Neural crest cell (in vitro differentiated cells): ENCODE data around the gene TLCD1. TPM values are rescaled to one million over a fixed set of nuclear protein-coding genes. Genes with fewer than 3 reads are reported as not detected.

Experiments used
- DNase-seq: peaks from one replicate; pipeline ENCODE4 v3.0.0; 2021; ENCODE audit warnings: low read depth, mixed read lengths, low spot score
- H3K27ac Mint-ChIP-seq: one replicate; pipeline ENCODE4 v1.8.0; 2021; ENCODE audit warnings: mild to moderate bottlenecking, mixed read lengths; ENCODE audit not compliant: unreplicated experiment
- H3K27me3 Mint-ChIP-seq: 2 replicates; pipeline ENCODE4 v1.8.0; 2021; ENCODE audit warnings: low read depth, mild to moderate bottlenecking, mixed read lengths
- H3K36me3 Mint-ChIP-seq: 2 replicates; pipeline ENCODE4 v1.8.0; 2021; ENCODE audit warnings: low read depth, mild to moderate bottlenecking, mixed read lengths
- H3K4me1 Mint-ChIP-seq: 2 replicates; pipeline ENCODE4 v1.8.0; 2021; ENCODE audit warnings: mixed read lengths
- H3K4me3 Mint-ChIP-seq: one replicate; pipeline ENCODE4 v1.8.0; 2021; ENCODE audit warnings: mild to moderate bottlenecking, mixed read lengths
- H3K9me3 Mint-ChIP-seq: 2 replicates; pipeline ENCODE4 v1.8.0; 2021; ENCODE audit warnings: mixed read lengths
- total RNA-seq: library from RNA; stranded (reverse); gene quantifications from 2 replicates; pipeline ENCODE4 v1.2.1, GENCODE V29; 2021
- TF ChIP-seq, protein P1 (sequence below): fragments of 200-600 bp; sonication (generic); conservative IDR thresholded peaks from 2 replicates; pipeline ENCODE4 v1.5.0; 2021; ENCODE audit warnings: antibody characterized with exemption, mild to moderate bottlenecking

TLCD1 gene
- total RNA-seq, 1 donor from 2014 or later: 6.1 TPM

GRCh38 chr17:28684963-28685362, 41.1 kb downstream of the TLCD1 start:
- TF ChIP-seq, protein P1, sequence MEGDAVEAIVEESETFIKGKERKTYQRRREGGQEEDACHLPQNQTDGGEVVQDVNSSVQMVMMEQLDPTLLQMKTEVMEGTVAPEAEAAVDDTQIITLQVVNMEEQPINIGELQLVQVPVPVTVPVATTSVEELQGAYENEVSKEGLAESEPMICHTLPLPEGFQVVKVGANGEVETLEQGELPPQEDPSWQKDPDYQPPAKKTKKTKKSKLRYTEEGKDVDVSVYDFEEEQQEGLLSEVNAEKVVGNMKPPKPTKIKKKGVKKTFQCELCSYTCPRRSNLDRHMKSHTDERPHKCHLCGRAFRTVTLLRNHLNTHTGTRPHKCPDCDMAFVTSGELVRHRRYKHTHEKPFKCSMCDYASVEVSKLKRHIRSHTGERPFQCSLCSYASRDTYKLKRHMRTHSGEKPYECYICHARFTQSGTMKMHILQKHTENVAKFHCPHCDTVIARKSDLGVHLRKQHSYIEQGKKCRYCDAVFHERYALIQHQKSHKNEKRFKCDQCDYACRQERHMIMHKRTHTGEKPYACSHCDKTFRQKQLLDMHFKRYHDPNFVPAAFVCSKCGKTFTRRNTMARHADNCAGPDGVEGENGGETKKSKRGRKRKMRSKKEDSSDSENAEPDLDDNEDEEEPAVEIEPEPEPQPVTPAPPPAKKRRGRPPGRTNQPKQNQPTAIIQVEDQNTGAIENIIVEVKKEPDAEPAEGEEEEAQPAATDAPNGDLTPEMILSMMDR: no peak
- Mint-ChIP-seq H3K27me3 (no peaks in the 10 kb centered on the region), H3K4me3 (no peak overlapping the region), H3K4me1 (no peaks in the 10 kb centered on the region), H3K36me3 (peaks cover 34% of the 10 kb centered on the region), H3K27ac (no peak overlapping the region), H3K9me3 (no peaks in the 10 kb centered on the region)
- DNase-seq: no peak

DNA sequence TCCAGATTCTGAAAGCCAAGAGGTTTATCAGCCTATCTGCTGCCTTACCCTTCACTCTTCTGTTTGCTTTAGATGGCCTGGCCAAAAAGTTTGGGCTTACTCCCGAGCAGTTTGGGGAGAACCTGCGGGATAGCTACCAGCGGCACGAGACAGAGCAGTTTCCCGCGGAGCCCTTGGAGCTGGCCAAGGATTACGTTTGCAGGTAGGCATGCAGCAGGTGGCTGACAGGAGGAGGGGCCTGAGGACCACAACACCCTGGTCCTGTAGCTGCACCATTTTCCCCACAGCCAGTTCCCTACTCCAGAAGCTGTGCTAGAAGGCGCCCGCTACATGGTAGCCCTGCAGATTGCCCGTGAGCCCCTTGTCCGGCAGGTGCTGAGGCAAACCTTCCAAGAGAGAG, 43.4 kb downstream of the TLCD1 start:
- H3K36me3 Mint-ChIP-seq: peaks cover 18% of the 10 kb centered on the region
- no peaks in the 10 kb centered on the region for H3K9me3 Mint-ChIP-seq
- TF ChIP-seq, protein P1: no peak
- H3K27me3 Mint-ChIP-seq: no peaks in the 10 kb centered on the region
- DNase-seq: no peak
- H3K27ac Mint-ChIP-seq: no peak overlapping the region
- H3K4me3 Mint-ChIP-seq: no peak overlapping the region
- H3K4me1 Mint-ChIP-seq: no peaks in the 10 kb centered on the region

GRCh38 chr17:28675980-28676379, 50.1 kb downstream of the TLCD1 start:
- H3K4me1 Mint-ChIP-seq: no peaks in the 10 kb centered on the region
- H3K4me3 Mint-ChIP-seq: no peak overlapping the region
- no peak overlapping the region for H3K27ac Mint-ChIP-seq
- no peak for DNase-seq
- H3K9me3 Mint-ChIP-seq: no peaks in the 10 kb centered on the region
- no peaks in the 10 kb centered on the region for H3K27me3 Mint-ChIP-seq
- TF ChIP-seq, protein P1: no peak
- H3K36me3 Mint-ChIP-seq: peaks cover 13% of the 10 kb centered on the region

GRCh38 chr17:28675490-28675889, 50.5 kb downstream of the TLCD1 start:
- H3K27me3 Mint-ChIP-seq: no peaks in the 10 kb centered on the region
- no peak for DNase-seq
- TF ChIP-seq, protein P1: no peak
- no peak overlapping the region for H3K4me3 Mint-ChIP-seq
- no peak overlapping the region for H3K27ac Mint-ChIP-seq
- peaks cover 13% of the 10 kb centered on the region for H3K36me3 Mint-ChIP-seq
- no peaks in the 10 kb centered on the region for H3K9me3 Mint-ChIP-seq
- no peaks in the 10 kb centered on the region for H3K4me1 Mint-ChIP-seq

Other genes with a start within 250 kb of the TLCD1 start
- gene FOXN1, start 219.9 kb downstream of the TLCD1 start, total RNA-seq: not detected in 2 replicates
- 59.1 and 63.5 TPM in 2 replicates for gene UNC119, start 173.6 kb downstream of the TLCD1 start, total RNA-seq
- gene PIGS, start 154.7 kb downstream of the TLCD1 start, total RNA-seq: 63.5 and 71.1 TPM in 2 replicates
- 16.1 and 22.2 TPM in 2 replicates for gene ALDOC, start 149.3 kb downstream of the TLCD1 start, total RNA-seq
- gene SPAG5, start 127.2 kb downstream of the TLCD1 start, total RNA-seq: 147 and 151 TPM in 2 replicates
- 31.0 and 34.2 TPM in 2 replicates for gene RSKR, start 112.0 kb downstream of the TLCD1 start, total RNA-seq
- gene BLTP2, start 81.1 kb downstream of the TLCD1 start, total RNA-seq: 175 and 191 TPM in 2 replicates
- gene SDF2, start 64.3 kb downstream of the TLCD1 start, total RNA-seq: 47.4 and 48.2 TPM in 2 replicates
- gene SUPT6H, start 64.0 kb downstream of the TLCD1 start, total RNA-seq: 70.0 and 72.2 TPM in 2 replicates
- 11.7 and 12.5 TPM in 2 replicates for gene PROCA1, start 14.3 kb downstream of the TLCD1 start, total RNA-seq
- gene RAB34, start 8.4 kb downstream of the TLCD1 start, total RNA-seq: 83.5 and 87.4 TPM in 2 replicates
- gene RPL23A, start 6.2 kb downstream of the TLCD1 start, total RNA-seq: 1,750 and 1,862 TPM in 2 replicates
- gene NEK8, start 2.6 kb upstream of the TLCD1 start, total RNA-seq: 6.2 and 6.3 TPM in 2 replicates
- gene TRAF4, start 17.8 kb upstream of the TLCD1 start, total RNA-seq: 163 and 172 TPM in 2 replicates
- gene FAM222B, start 116.6 kb upstream of the TLCD1 start, total RNA-seq: 29.6 and 33.0 TPM in 2 replicates
- 63.0 and 64.4 TPM in 2 replicates for gene ERAL1, start 128.8 kb upstream of the TLCD1 start, total RNA-seq
- 132 and 133 TPM in 2 replicates for gene FLOT2, start 171.5 kb upstream of the TLCD1 start, total RNA-seq
- 28.7 and 32.6 TPM in 2 replicates for gene DHRS13, start 176.8 kb upstream of the TLCD1 start, total RNA-seq
- 60.8 and 64.7 TPM in 2 replicates for gene PHF12, start 225.3 kb upstream of the TLCD1 start, total RNA-seq